ENCODE data around the gene POU5F1.

- TF ChIP-seq SMC3 (conservative IDR thresholded peaks at IDR 0.05; ENCODE audit: poor library complexity): no peak
- TF ChIP-seq CTCF (IDR thresholded peaks at IDR 0.05; ENCODE audit: poor library complexity, severe bottlenecking): no peak
- no peak for TF ChIP-seq REST (IDR thresholded peaks at IDR 0.05; ENCODE audit: borderline replicate concordance)
- TF ChIP-seq POLR2AphosphoS5 (IDR thresholded peaks at IDR 0.05): no peak
- no peak for TF ChIP-seq TAF1 (IDR thresholded peaks at IDR 0.05; ENCODE audit: low read depth)
- TF ChIP-seq EP300 (conservative IDR thresholded peaks at IDR 0.05; ENCODE audit: poor library complexity, severe bottlenecking): no peak
- TF ChIP-seq MXI1 (conservative IDR thresholded peaks at IDR 0.05; ENCODE audit: poor library complexity, severe bottlenecking): no peak
- no peak for TF ChIP-seq EZH2 (IDR thresholded peaks at IDR 0.05; ENCODE audit: borderline replicate concordance, insufficient read depth, low read length, poor library complexity, severe bottlenecking)
- TF ChIP-seq RAD21 (conservative IDR thresholded peaks at IDR 0.05): no peak
Observed at GRCh38 chr6:31210123-31210522, 39.6 kb upstream of the POU5F1 start.

Measured in neural cell (in vitro differentiated cells).